HepG2 (cell line): Measurements from ENCODE around the gene TLE2. TPM values are rescaled to one million over a fixed set of nuclear protein-coding genes. Genes with fewer than 3 reads are reported as not detected.

Experiments
- HNF4A ChIP-seq: sonication (generic); formaldehyde crosslinking; IDR thresholded peaks from 2 replicates; pipeline ENCODE4 v1.4.0; 2020; ENCODE audit warnings: missing genetic modification reagents
- HNRNPH1 ChIP-seq: fragments of 200-400 bp; formaldehyde crosslinking; optimal IDR thresholded peaks from 2 replicates; pipeline ENCODE3; 2017; ENCODE audit warnings: mild to moderate bottlenecking, low read depth, low read length
- KLF12 ChIP-seq: sonication (generic); formaldehyde crosslinking; IDR thresholded peaks from 2 replicates; pipeline ENCODE4 v1.4.0; 2020; ENCODE audit warnings: missing genetic modification reagents, borderline replicate concordance
- MIXL1 ChIP-seq: IDR thresholded peaks from 2 replicates; pipeline ENCODE4 v1.6.1; 2016
- PAXIP1 ChIP-seq: sonication (generic); formaldehyde crosslinking; conservative IDR thresholded peaks from 2 replicates; pipeline ENCODE4 v1.4.0; 2020; ENCODE audit warnings: mild to moderate bottlenecking, missing genetic modification reagents, moderate library complexity
- PRDM15 ChIP-seq: sonication (generic); formaldehyde crosslinking; IDR thresholded peaks from 2 replicates; pipeline ENCODE4 v1.4.0; 2020; ENCODE audit warnings: missing genetic modification reagents
- SMAD1 ChIP-seq: sonication (generic); formaldehyde crosslinking; IDR thresholded peaks from 2 replicates; pipeline ENCODE4 v1.4.0; 2020; ENCODE audit warnings: missing genetic modification reagents, low read depth, mild to moderate bottlenecking, borderline replicate concordance
- SOX6 ChIP-seq, 2 experiments: fragments of 450-650 bp in 1 of 2; sonication (generic) in 1 of 2; formaldehyde crosslinking in 1 of 2; IDR thresholded peaks; 2 replicates each; pipeline versions ENCODE4 v1.4.0 to v1.6.1; 2017 to 2020; ENCODE audit warnings: antibody characterized with exemption in 1 of 2, mild to moderate bottlenecking in 1 of 2, missing genetic modification reagents in 1 of 2
- ZBTB7A ChIP-seq: sonication (generic); formaldehyde crosslinking; IDR thresholded peaks from 2 replicates; pipeline ENCODE4 v1.8.0; 2022; ENCODE audit warnings: mild to moderate bottlenecking, missing genetic modification reagents
- ZFP90 ChIP-seq: sonication (generic); formaldehyde crosslinking; IDR thresholded peaks from 2 replicates; pipeline ENCODE4 v1.8.0; 2022; ENCODE audit warnings: missing genetic modification reagents, mild to moderate bottlenecking, inconsistent platforms, borderline replicate concordance
- ZMYM3 ChIP-seq: sonication (generic); formaldehyde crosslinking; IDR thresholded peaks from 2 replicates; pipeline ENCODE4 v1.5.1; 2020; ENCODE audit warnings: mild to moderate bottlenecking, missing genetic modification reagents
- ZNF367 ChIP-seq: sonication (generic); formaldehyde crosslinking; IDR thresholded peaks from 2 replicates; pipeline ENCODE4 v1.4.0; 2020; ENCODE audit warnings: missing genetic modification reagents, borderline replicate concordance
- ZNF432 ChIP-seq: sonication (generic); formaldehyde crosslinking; IDR thresholded peaks from 2 replicates; pipeline ENCODE4 v1.5.0; 2020; ENCODE audit warnings: missing genetic modification reagents, mild to moderate bottlenecking, borderline replicate concordance
- ZNF605 ChIP-seq: sonication (generic); formaldehyde crosslinking; IDR thresholded peaks from 2 replicates; pipeline ENCODE4 v1.8.0; 2022; ENCODE audit warnings: mild to moderate bottlenecking, missing genetic modification reagents
- ZNF766 ChIP-seq: sonication (generic); formaldehyde crosslinking; IDR thresholded peaks from 2 replicates; pipeline ENCODE4 v1.5.0; 2020; ENCODE audit warnings: missing genetic modification reagents, borderline replicate concordance
- ZNF800 ChIP-seq: sonication (generic); formaldehyde crosslinking; IDR thresholded peaks from 2 replicates; pipeline ENCODE4 v1.4.0; 2020; ENCODE audit warnings: missing genetic modification reagents
- ZNF878 ChIP-seq: sonication (generic); formaldehyde crosslinking; IDR thresholded peaks from 2 replicates; pipeline ENCODE4 v1.8.1; 2023; ENCODE audit warnings: mild to moderate bottlenecking, missing genetic modification reagents, moderate library complexity
- polyA plus RNA-seq, 8 experiments: library from polyadenylated mRNA; depleted of rRNA in 3 of 8; stranded (reverse) in 7 of 8; unstranded in 1 of 8; fragments of >200 nt; fragmentation: Illumina TruSeq in 4 of 8; extraction: Trizol in 4 of 8; gene quantifications; 2 replicates each; pipeline versions ENCODE4 v1.2.1 to v1.2.3, GENCODE V29; 2011 to 2016; ENCODE audit warnings: low read depth in 4 of 8, missing spikeins in 1 of 8, mixed read lengths in 1 of 8; ENCODE audit not compliant: insufficient read depth in 1 of 8
- total RNA-seq, 5 experiments: library from RNA; depleted of rRNA; stranded (reverse); fragments of >200 nt; fragmentation: Illumina TruSeq; extraction: Trizol; gene quantifications; 2 replicates each; pipeline ENCODE4 v1.2.3, GENCODE V29; 2016; ENCODE audit warnings: low read depth in 1 of 5

Gene TLE2
- total and polyA plus RNA-seq, 2 of the 13 experiments (the other 11 are each of a cell fraction or from before 2014, with no cell fraction given): 0.07 to 0.81 TPM

- TF ChIP-seq SOX6 (IDR thresholded peaks at IDR 0.05): no peak
- 0 out of 2 replicates have a peak, but pooled peaks have one; percentile 11 for TF ChIP-seq SOX6 (CRISPR knock-in tag; IDR thresholded peaks at IDR 0.05)
- TF ChIP-seq ZNF605 (CRISPR knock-in tag): no peak
- no peak for TF ChIP-seq ZNF766
- no peak for TF ChIP-seq ZNF800 (CRISPR knock-in tag)
- TF ChIP-seq ZNF367 (CRISPR knock-in tag): no peak
- TF ChIP-seq ZMYM3: peak; percentile 13; the same call in 1 of the 2 replicates
- TF ChIP-seq ZFP90 (CRISPR knock-in tag): no peak
- TF ChIP-seq SMAD1: no peak
- TF ChIP-seq PRDM15 (CRISPR knock-in tag): no peak
- peak; percentile 43; the same call in 1 of the 2 replicates for TF ChIP-seq PAXIP1 (CRISPR knock-in tag)
- TF ChIP-seq MIXL1 (CRISPR knock-in tag): no peak
- no peak for TF ChIP-seq ZNF432 (CRISPR knock-in tag)
- peak; percentile 15; the same call in 1 of the 2 replicates for TF ChIP-seq HNF4A (CRISPR knock-in tag)
- 0 out of 2 replicates have a peak, but pooled peaks have one; percentile 22 for TF ChIP-seq KLF12 (CRISPR knock-in tag)
- TF ChIP-seq ZBTB7A: no peak
- TF ChIP-seq ZNF878 (CRISPR knock-in tag): no peak
- TF ChIP-seq HNRNPH1: no peak
Observed at GRCh38 chr19:2952953-2953481, 76.1 kb downstream of the TLE2 start (continued).
